GM12878 (cell line): ENCODE data around the gene PARVA. TPM values are rescaled to one million over a fixed set of nuclear protein-coding genes. Genes with fewer than 3 reads are reported as not detected.

Experiments
- ATAC-seq: fragments of 200-7000 bp; cut with Tn5 transposase; 3 replicates; pipeline ENCODE4 v1.9.1; 2020; ENCODE audit warnings: mild to moderate bottlenecking, moderate library complexity
- BruUV-seq: library from RNA; stranded (reverse); fragments of 400-500 nt; replicated peaks from 2 replicates; lab custom pipeline; 2021; lab: Mats Ljungman, UMichigan
- CTCF ChIA-PET: fragments of 300-600 bp; sonication (Branson Sonifier 250); formaldehyde crosslinking; extraction: SDS; loops from one replicate; lab custom pipeline; 2021; ENCODE audit warnings: inconsistent platforms; lab: Yijun Ruan, JAX
- POLR2A ChIA-PET: fragments of 350-600 bp; formaldehyde crosslinking; extraction: SDS; loops from one replicate; lab custom pipeline; 2021; ENCODE audit warnings: inconsistent platforms; lab: Charles Lee
- RAD21 ChIA-PET: fragments of 300-600 bp; sonication (Branson Sonifier 250); formaldehyde crosslinking; loops from one replicate; lab custom pipeline; 2023; ENCODE audit warnings: antibody characterized with exemption; ENCODE audit not compliant: unreplicated experiment; lab: Charles Lee
- SMC1A ChIA-PET: fragments of 300-600 bp; sonication (Branson Sonifier 250); formaldehyde crosslinking; loops from one replicate; lab custom pipeline; 2023; ENCODE audit not compliant: unreplicated experiment, uncharacterized antibody; lab: Charles Lee
- DNase-seq: peaks from one replicate; pipeline ENCODE4 v3.0.0-alpha.2; 2011; ENCODE audit warnings: low read depth, low spot score
- FAIRE-seq: peaks from 3 replicates; lab custom pipeline; 2011; peaks lifted over from hg19 to GRCh38; lab: Jason Lieb, UNC
- H2AFZ ChIP-seq: 2 replicates; pipeline ENCODE4 v1.6.0; 2011; ENCODE audit warnings: low read depth, low read length, control low read depth; ENCODE audit not compliant: control insufficient read depth
- H3K27ac ChIP-seq: 2 replicates; pipeline ENCODE4 v1.5.1; 2011; ENCODE audit warnings: control low read depth; ENCODE audit not compliant: control insufficient read depth, insufficient read depth
- H3K27me3 ChIP-seq, 2 experiments: replicated peaks in 1 of 2; 2 replicates each; pipeline versions ENCODE4 v1.6.0 to v1.6.1; 2011; ENCODE audit warnings: low read length in 1 of 2; ENCODE audit not compliant: control insufficient read depth in 2 of 2, insufficient read depth in 2 of 2
- H3K36me3 ChIP-seq, 2 experiments: 2 replicates each; pipeline ENCODE4 v1.5.1; 2011; ENCODE audit warnings: low read length in 1 of 2; ENCODE audit not compliant: control insufficient read depth in 2 of 2, insufficient read depth in 2 of 2
- H3K4me1 ChIP-seq: 2 replicates; pipeline ENCODE4 v1.6.1; 2011; ENCODE audit warnings: mild to moderate bottlenecking, low read length, moderate library complexity, mixed read lengths; ENCODE audit not compliant: control insufficient read depth, insufficient read depth
- H3K4me2 ChIP-seq: 2 replicates; pipeline ENCODE4 v1.6.0; 2011; ENCODE audit warnings: control low read depth; ENCODE audit not compliant: control insufficient read depth, insufficient read depth
- H3K4me3 ChIP-seq: fragments of 200-600 bp; sonication (generic); 2 replicates; pipeline ENCODE4 v1.5.1; 2016
- H3K79me2 ChIP-seq: 2 replicates; pipeline ENCODE4 v1.6.0; 2011; ENCODE audit warnings: low read length; ENCODE audit not compliant: control insufficient read depth, insufficient read depth
- H3K9ac ChIP-seq: 2 replicates; pipeline ENCODE4 v1.8.0; 2011; ENCODE audit warnings: low read length, control low read depth, mixed read lengths; ENCODE audit not compliant: control insufficient read depth, insufficient read depth
- H3K9me3 ChIP-seq: replicated peaks from 3 replicates; pipeline ENCODE4 v1.5.1; 2011; ENCODE audit warnings: mild to moderate bottlenecking, low read length; ENCODE audit not compliant: control insufficient read depth, insufficient read depth
- H4K20me1 ChIP-seq: 2 replicates; pipeline ENCODE4 v1.6.0; 2011; ENCODE audit not compliant: control insufficient read depth, insufficient read depth
- BACH1 ChIP-seq: fragments of 450-650 bp; IDR thresholded peaks from 2 replicates; pipeline ENCODE4 v1.6.1; 2017; ENCODE audit warnings: mild to moderate bottlenecking, borderline replicate concordance
- CBX5 ChIP-seq: sonication (generic); IDR thresholded peaks from 2 replicates; pipeline ENCODE4 v1.6.1; 2016; ENCODE audit warnings: low read depth, moderate library complexity, mild to moderate bottlenecking, inconsistent platforms
- DPF2 ChIP-seq: fragments of 450-650 bp; IDR thresholded peaks from 2 replicates; pipeline ENCODE4 v1.6.1; 2017; ENCODE audit warnings: mild to moderate bottlenecking
- KAT2A ChIP-seq: conservative IDR thresholded peaks from 2 replicates; pipeline ENCODE4 v1.6.1; 2011; ENCODE audit warnings: low read depth, low read length; ENCODE audit not compliant: control insufficient read depth
- MEF2A ChIP-seq: IDR thresholded peaks from 2 replicates; pipeline ENCODE4 v1.6.1; 2011; ENCODE audit warnings: low read depth, mild to moderate bottlenecking, low read length, moderate library complexity; ENCODE audit not compliant: insufficient read depth
- MYC ChIP-seq: IDR thresholded peaks from 2 replicates; pipeline ENCODE4 v1.6.1; 2011; ENCODE audit warnings: mild to moderate bottlenecking, low read length, moderate library complexity, inconsistent platforms; ENCODE audit not compliant: insufficient read depth, insufficient replicate concordance, insufficient read length, severe bottlenecking
- NBN ChIP-seq: fragments of 450-650 bp; IDR thresholded peaks from 2 replicates; pipeline ENCODE4 v1.6.1; 2016
- RB1 ChIP-seq: fragments of 450-650 bp; formaldehyde crosslinking; IDR thresholded peaks from 2 replicates; pipeline ENCODE4 v1.6.1; 2017; ENCODE audit warnings: mild to moderate bottlenecking, borderline replicate concordance
- RBBP5 ChIP-seq: fragments of 200-600 bp; sonication (generic); conservative IDR thresholded peaks from 2 replicates; pipeline ENCODE4 v1.6.1; 2016
- SKIL ChIP-seq: fragments of 450-650 bp; IDR thresholded peaks from 2 replicates; pipeline ENCODE4 v1.6.1; 2017; ENCODE audit warnings: mild to moderate bottlenecking, low read depth, inconsistent platforms; ENCODE audit not compliant: poor library complexity, severe bottlenecking
- SP1 ChIP-seq: IDR thresholded peaks from one replicate; pipeline ENCODE4 v1.6.1; 2011; ENCODE audit warnings: low read depth, low read length
- SREBF2 ChIP-seq: IDR thresholded peaks from 2 replicates; pipeline ENCODE4 v1.6.1; 2012; ENCODE audit warnings: mild to moderate bottlenecking, low read length
- TBL1XR1 ChIP-seq: IDR thresholded peaks from 2 replicates; pipeline ENCODE4 v1.6.1; 2012; ENCODE audit warnings: low read depth, low read length, improper control_type of control experiment
- USF2 ChIP-seq: IDR thresholded peaks from 2 replicates; pipeline ENCODE4 v1.6.1; 2011; ENCODE audit warnings: low read depth, low read length, improper control_type of control experiment, borderline replicate concordance
- WGBS: methylation state at CpG from one replicate; pipeline ENCODE4 v1.1.6; 2016; ENCODE audit warnings: low lambda C conversion rate; ENCODE audit not compliant: insufficient replicate concordance, insufficient coverage; ENCODE audit errors: missing lambda C conversion rate; 5-methylcytosine and 5-hydroxymethylcytosine counted together
- in situ Hi-C: fragments of 300-500 bp; cut with MboI; formaldehyde crosslinking; loops from 9 replicates; pipeline ENCODE4 v1.14.3; 2018; ENCODE audit warnings: mixed read lengths
- intact Hi-C: fragments of 100-400 bp; cut with micrococcal nuclease; formaldehyde crosslinking; loops from one replicate; pipeline ENCODE4 v1.14.2; 2022; ENCODE audit not compliant: unreplicated experiment
- polyA plus RNA-seq, 11 experiments: library from polyadenylated mRNA; depleted of rRNA in 4 of 11; unstranded in 6 of 11; stranded (reverse) in 5 of 11; fragments of >200 nt; fragmentation: Nextera tagmentation in 4 of 11; fragmentation: Illumina TruSeq in 1 of 11; extraction: Ambion mirVana in 4 of 11; extraction: Trizol in 1 of 11; gene quantifications; 1 replicate in 1 of 11; 2 replicates in 10 of 11; pipeline versions ENCODE4 v1.2.1 to v1.2.3, GENCODE V29; 2011 to 2016; ENCODE audit warnings: inconsistent platforms in 2 of 11, missing spikeins in 2 of 11, low read depth in 1 of 11
- total RNA-seq, 4 experiments: library from RNA; depleted of rRNA in 3 of 4; stranded (reverse); fragments of >200 nt in 3 of 4; fragmentation: Illumina TruSeq in 1 of 4; extraction: Trizol in 1 of 4; gene quantifications; 2 replicates each; pipeline versions ENCODE4 v1.2.1 to v1.2.3, GENCODE V29; 2013 to 2021

PARVA gene
- total and polyA plus RNA-seq, 10 of the 15 experiments (the other 5 are each of a cell fraction or from before 2014, with no cell fraction given) = 0.01 to 0.44 (median 0.03) TPM; not detected in 7

GRCh38 chr11:12516387-12517105 lies 139.2 kb downstream of the PARVA start:
- CTCF ChIA-PET = no interaction called here
- WGBS = 26% methylated on average over 4 of the region's 4 CpGs
- Histone ChIP-seq H3K9me3 (no peaks in the 10 kb centered on the region), H3K79me2 (no peaks in the 10 kb centered on the region), H3K4me1 (no peaks in the 10 kb centered on the region), H3K9ac (no peak overlapping the region), H3K4me3 (no peak overlapping the region), H3K36me3 (no peaks in the 10 kb centered on the region), H2AFZ (no peak overlapping the region), H4K20me1 (no peaks in the 10 kb centered on the region), H3K27me3 (no peaks in the 10 kb centered on the region; a peak in 1 of 4 replicates), H3K27ac (no peak overlapping the region), H3K4me2 (no peak overlapping the region)
- RAD21 ChIA-PET = no interaction called here
- SMC1A ChIA-PET = no interaction called here
- POLR2A ChIA-PET = no interaction called here
- no peak for TF ChIP-seq USF2
- no peak for TF ChIP-seq SP1
- no peak for TF ChIP-seq TBL1XR1
- no peak for TF ChIP-seq NBN
- no peak for TF ChIP-seq SREBF2
- TF ChIP-seq MEF2A = no peak
- TF ChIP-seq DPF2 = no peak
- ATAC-seq = no peak
- FAIRE-seq = no peak
- intact Hi-C loops (no loop called here), in situ Hi-C loops (no loop called here)
- BruUV-seq = no TSS peak
- DNase-seq = no peak

- no peak overlapping the region for H3K4me2 ChIP-seq
- SMC1A ChIA-PET = no interaction called here
- RAD21 ChIA-PET = no interaction called here
- POLR2A ChIA-PET = no interaction called here
- H3K27me3 ChIP-seq = no peaks in the 10 kb centered on the region; a peak in 1 of 4 replicates
- 0% methylated on average over 3 of the region's 4 CpGs for WGBS
- in situ Hi-C loops (no loop called here), intact Hi-C loops (no loop called here)
- no peak overlapping the region for H3K27ac ChIP-seq
- no peaks in the 10 kb centered on the region for H4K20me1 ChIP-seq
- no TSS peak for BruUV-seq
- TF ChIP-seq RBBP5 (no peak), BACH1 (no peak), KAT2A (no peak), MYC (no peak), RB1 (no peak), SKIL (no peak), CBX5 (no peak)
- ATAC-seq (no peak), FAIRE-seq (no peak), DNase-seq (no peak)
- no peak overlapping the region for H3K9ac ChIP-seq
- H3K4me1 ChIP-seq = no peaks in the 10 kb centered on the region
- H2AFZ ChIP-seq = no peak overlapping the region
- CTCF ChIA-PET = no interaction called here
- no peaks in the 10 kb centered on the region for H3K79me2 ChIP-seq
- H3K4me3 ChIP-seq = no peak overlapping the region
- no peaks in the 10 kb centered on the region for H3K9me3 ChIP-seq
- H3K36me3 ChIP-seq = no peaks in the 10 kb centered on the region
Observed at GRCh38 chr11:12517306-12517705, 139.9 kb downstream of the PARVA start.
